Neural cell (in vitro differentiated cells): ENCODE results near the gene ASTN1.

Experiments
- EP300 ChIP-seq: fragments of 450-650 bp; conservative IDR thresholded peaks from 2 replicates; pipeline ENCODE4 v1.6.1; 2014; ENCODE audit warnings: antibody characterized with exemption, mild to moderate bottlenecking, moderate library complexity; ENCODE audit not compliant: poor library complexity, severe bottlenecking
- RAD21 ChIP-seq: fragments of 450-650 bp; conservative IDR thresholded peaks from 2 replicates; pipeline ENCODE4 v1.6.1; 2014; ENCODE audit warnings: antibody characterized with exemption, mild to moderate bottlenecking, moderate library complexity
- SMC3 ChIP-seq: fragments of 450-650 bp; conservative IDR thresholded peaks from 2 replicates; pipeline ENCODE4 v1.6.1; 2014; ENCODE audit warnings: antibody characterized with exemption, mild to moderate bottlenecking, moderate library complexity; ENCODE audit not compliant: poor library complexity
- TAF1 ChIP-seq: IDR thresholded peaks from 2 replicates; pipeline ENCODE4 v1.6.1; 2012; ENCODE audit warnings: low read depth
- TF ChIP-seq, protein P1 (sequence below): fragments of 450-650 bp; IDR thresholded peaks from 2 replicates; pipeline ENCODE4 v1.5.1; 2014; ENCODE audit warnings: antibody characterized with exemption, mild to moderate bottlenecking, moderate library complexity; ENCODE audit not compliant: poor library complexity, severe bottlenecking

DNA sequence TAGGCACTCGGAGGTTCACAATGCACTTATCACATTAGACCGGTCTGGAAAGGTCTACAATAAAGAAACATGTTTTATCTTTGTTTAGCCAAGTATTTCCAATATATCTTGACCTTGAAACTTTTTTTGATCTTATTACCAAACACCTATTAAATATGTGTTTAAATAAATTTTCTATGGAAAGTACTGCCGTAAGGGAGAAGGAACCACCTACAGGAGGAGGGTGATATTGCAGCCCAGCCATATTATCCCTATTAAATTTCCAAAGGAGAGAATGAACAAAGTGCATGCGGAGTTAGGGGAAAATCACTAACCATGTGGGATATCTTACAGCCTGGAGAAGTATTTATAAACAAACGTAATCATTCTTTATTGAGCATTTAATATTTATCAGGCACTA is 20.7 kb upstream of the ASTN1 start:
- TF ChIP-seq, protein P1, sequence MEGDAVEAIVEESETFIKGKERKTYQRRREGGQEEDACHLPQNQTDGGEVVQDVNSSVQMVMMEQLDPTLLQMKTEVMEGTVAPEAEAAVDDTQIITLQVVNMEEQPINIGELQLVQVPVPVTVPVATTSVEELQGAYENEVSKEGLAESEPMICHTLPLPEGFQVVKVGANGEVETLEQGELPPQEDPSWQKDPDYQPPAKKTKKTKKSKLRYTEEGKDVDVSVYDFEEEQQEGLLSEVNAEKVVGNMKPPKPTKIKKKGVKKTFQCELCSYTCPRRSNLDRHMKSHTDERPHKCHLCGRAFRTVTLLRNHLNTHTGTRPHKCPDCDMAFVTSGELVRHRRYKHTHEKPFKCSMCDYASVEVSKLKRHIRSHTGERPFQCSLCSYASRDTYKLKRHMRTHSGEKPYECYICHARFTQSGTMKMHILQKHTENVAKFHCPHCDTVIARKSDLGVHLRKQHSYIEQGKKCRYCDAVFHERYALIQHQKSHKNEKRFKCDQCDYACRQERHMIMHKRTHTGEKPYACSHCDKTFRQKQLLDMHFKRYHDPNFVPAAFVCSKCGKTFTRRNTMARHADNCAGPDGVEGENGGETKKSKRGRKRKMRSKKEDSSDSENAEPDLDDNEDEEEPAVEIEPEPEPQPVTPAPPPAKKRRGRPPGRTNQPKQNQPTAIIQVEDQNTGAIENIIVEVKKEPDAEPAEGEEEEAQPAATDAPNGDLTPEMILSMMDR = peak; percentile 36
- TF ChIP-seq SMC3 (no peak), RAD21 (no peak), EP300 (no peak), TAF1 (no peak)
